Sigmoid colon (tissue), 4 donors: ENCODE data around the gene NAE1.

Source experiments
- POLR2A ChIP-seq, 2 donors: fragments of 450-650 bp; IDR thresholded peaks; one replicate each; pipeline ENCODE4 v1.6.1; 2016; ENCODE audit warnings: antibody characterized with exemption in 2 of 2, mild to moderate bottlenecking in 2 of 2, moderate library complexity in 2 of 2
- POLR2AphosphoS5 ChIP-seq, 4 donors: sonication (generic); formaldehyde crosslinking; IDR thresholded peaks; one replicate each; pipeline ENCODE4 v1.6.1; 2017; ENCODE audit warnings: antibody characterized with exemption in 4 of 4

DNA sequence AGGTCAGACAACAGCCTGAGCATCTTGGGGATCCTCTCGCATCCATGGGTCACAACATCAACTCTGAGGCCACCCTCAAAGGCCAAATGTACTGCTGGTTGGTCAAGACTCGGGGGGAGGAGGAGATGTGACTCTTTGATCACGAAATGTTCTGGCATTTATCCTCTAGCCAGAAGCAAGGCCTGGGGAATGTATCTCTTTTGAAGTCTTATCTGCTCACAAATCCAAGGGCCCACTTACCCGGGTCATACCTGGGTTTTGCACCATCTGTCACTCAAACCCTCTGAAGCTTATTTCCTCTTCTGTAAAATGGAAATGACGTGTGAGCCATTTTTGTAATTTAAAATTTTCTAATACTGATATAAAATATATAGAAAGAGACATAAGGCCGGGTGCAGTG lies 26.7 kb upstream of the NAE1 start:
- TF ChIP-seq POLR2A (IDR thresholded peaks at IDR 0.05) (no peak), POLR2AphosphoS5 (IDR thresholded peaks at IDR 0.05) (no peak)
